ENCODE data around the gene MYCBPAP. TPM values are rescaled to one million over a fixed set of nuclear protein-coding genes. Genes with fewer than 3 reads are reported as not detected.
"Not testable (repeated sequence)": the region's sequence is repeated elsewhere in the genome, so short reads cannot be mapped to it uniquely, and the experiment has no call there.

MYCBPAP gene
- total and polyA plus RNA-seq, 3 donors from 2014 or later, result 75.9 to 315 (median 91.7) TPM

- H3K4me1 ChIP-seq, result peaks cover 31% of the 10 kb centered on the region
- TF ChIP-seq, protein P1, sequence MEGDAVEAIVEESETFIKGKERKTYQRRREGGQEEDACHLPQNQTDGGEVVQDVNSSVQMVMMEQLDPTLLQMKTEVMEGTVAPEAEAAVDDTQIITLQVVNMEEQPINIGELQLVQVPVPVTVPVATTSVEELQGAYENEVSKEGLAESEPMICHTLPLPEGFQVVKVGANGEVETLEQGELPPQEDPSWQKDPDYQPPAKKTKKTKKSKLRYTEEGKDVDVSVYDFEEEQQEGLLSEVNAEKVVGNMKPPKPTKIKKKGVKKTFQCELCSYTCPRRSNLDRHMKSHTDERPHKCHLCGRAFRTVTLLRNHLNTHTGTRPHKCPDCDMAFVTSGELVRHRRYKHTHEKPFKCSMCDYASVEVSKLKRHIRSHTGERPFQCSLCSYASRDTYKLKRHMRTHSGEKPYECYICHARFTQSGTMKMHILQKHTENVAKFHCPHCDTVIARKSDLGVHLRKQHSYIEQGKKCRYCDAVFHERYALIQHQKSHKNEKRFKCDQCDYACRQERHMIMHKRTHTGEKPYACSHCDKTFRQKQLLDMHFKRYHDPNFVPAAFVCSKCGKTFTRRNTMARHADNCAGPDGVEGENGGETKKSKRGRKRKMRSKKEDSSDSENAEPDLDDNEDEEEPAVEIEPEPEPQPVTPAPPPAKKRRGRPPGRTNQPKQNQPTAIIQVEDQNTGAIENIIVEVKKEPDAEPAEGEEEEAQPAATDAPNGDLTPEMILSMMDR (IDR thresholded peaks at IDR 0.05), result no peak
- TF ChIP-seq POLR2A (IDR thresholded peaks at IDR 0.05), result no peak
- no peak overlapping the region for H3K4me3 ChIP-seq
- intact Hi-C loops (cut with DNase I; ENCODE audit: low total_unique reads), result loop anchor here (10.0 kb wide), 1 partner anchor 101 kb away; the partner anchor contains the start of genes EME1 and MRPL27
- no peaks in the 10 kb centered on the region for H3K27me3 ChIP-seq
- WGBS, 2 donors, result 73 to 91% methylated on average over 4 of the region's 4 CpGs
- no peaks in the 10 kb centered on the region for H3K36me3 ChIP-seq (ENCODE audit: low read depth, missing control alignments)
- H3K27ac ChIP-seq, result no peak overlapping the region
- DNase-seq, result no peak
- H3K9me3 ChIP-seq, result no peaks in the 10 kb centered on the region
Measured at GRCh38 chr17:50475362-50475761, 32.9 kb upstream of the MYCBPAP start.

DNA sequence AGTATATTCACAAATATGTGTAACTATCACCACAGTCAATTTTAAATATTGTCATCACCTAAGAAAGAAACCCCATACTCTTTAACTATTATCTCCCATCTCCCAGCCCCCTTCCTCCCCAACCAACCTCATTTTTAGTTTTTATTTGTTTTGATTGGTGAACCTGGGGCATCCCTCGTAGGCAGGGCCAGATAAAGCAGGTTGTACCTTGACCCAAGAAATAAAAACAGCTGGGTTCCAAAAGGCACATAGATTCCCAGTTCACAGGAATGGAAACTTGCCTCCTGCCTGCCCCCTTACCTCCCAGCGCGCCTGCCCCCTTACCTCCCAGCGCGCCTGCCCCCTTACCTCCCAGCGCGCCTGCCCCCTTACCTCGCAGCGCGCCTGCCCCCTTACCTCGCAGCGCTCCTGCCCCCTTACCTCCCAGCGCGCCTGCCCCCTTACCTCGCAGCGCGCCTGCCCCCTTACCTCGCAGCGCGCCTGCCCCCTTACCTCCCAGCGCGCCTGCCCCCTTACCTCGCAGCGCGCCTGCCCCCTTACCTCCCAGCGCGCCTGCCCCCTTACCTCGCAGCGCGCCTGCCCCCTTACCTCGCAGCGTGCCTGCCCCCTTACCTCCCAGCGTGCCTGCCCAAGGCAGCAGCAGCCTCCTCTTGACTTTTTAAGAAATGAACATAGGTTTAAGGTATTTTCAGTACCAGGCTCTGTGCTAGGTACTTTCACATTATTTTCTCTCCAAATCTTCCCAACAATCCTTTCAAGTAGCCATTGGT lies 32.3 kb upstream of the MYCBPAP start:
- WGBS, 2 donors, result 35 to 39% methylated on average over 15 to 28 of the region's 33 CpGs
- intact Hi-C loops (cut with DNase I; ENCODE audit: low total_unique reads), result loop anchor here (10.0 kb wide), 1 partner anchor 101 kb away; the partner anchor contains the start of genes EME1 and MRPL27
- DNase-seq; H3K27me3 ChIP-seq; H3K36me3 ChIP-seq (ENCODE audit: low read depth, missing control alignments); H3K9me3 ChIP-seq; H3K4me3 ChIP-seq; H3K27ac ChIP-seq: not testable (repeated sequence)
- H3K4me1 ChIP-seq, result peaks cover 25% of the 10 kb centered on the region

GRCh38 chr17:50476545-50477315 lies 31.5 kb upstream of the MYCBPAP start:
- intact Hi-C loops (cut with DNase I; ENCODE audit: low total_unique reads), result loop anchor here (10.0 kb wide), 1 partner anchor 102 kb away; the partner anchor contains the start of genes EME1 and MRPL27
- no peak for DNase-seq
- no peak overlapping the region for H3K4me3 ChIP-seq
- TF ChIP-seq, protein P1 (IDR thresholded peaks at IDR 0.05), result no peak
- TF ChIP-seq POLR2A (IDR thresholded peaks at IDR 0.05), result no peak
- 68 to 75% methylated on average over 18 of the region's 18 CpGs for WGBS, 2 donors
- no peaks in the 10 kb centered on the region for H3K27me3 ChIP-seq
- no peaks in the 10 kb centered on the region for H3K36me3 ChIP-seq (ENCODE audit: low read depth, missing control alignments)
- no peaks in the 10 kb centered on the region for H3K9me3 ChIP-seq
- no peak overlapping the region for H3K27ac ChIP-seq
- peaks cover 17% of the 10 kb centered on the region for H3K4me1 ChIP-seq

DNA sequence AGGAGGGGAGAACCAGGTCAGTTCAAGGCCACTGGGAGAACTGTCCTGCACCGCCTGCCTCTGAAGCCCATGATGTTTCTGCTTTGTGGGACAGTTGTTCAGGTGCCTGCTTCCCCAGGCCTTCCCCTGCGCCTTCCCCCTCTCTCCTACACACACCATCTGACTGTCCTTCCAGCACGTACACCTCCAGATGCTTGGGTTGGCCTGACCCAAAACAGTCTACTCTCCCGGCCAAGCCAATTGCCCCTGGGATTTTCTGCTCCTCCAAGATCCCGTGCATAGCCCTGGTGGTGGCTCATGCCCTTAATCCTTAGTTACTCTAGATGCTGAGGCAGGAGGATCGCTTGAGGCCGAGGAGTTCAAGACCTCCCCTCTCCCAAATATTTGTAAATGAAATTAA lies 30.3 kb upstream of the MYCBPAP start:
- WGBS, 2 donors, result 30 to 49% methylated on average over 6 to 7 of the region's 7 CpGs
- H3K4me3 ChIP-seq, result peak overlapping the region; percentile 78 to 79
- no peaks in the 10 kb centered on the region for H3K27me3 ChIP-seq
- DNase-seq, result peak; percentile 48
- H3K36me3 ChIP-seq (ENCODE audit: low read depth, missing control alignments), result no peaks in the 10 kb centered on the region
- H3K4me1 ChIP-seq, result peaks cover 22% of the 10 kb centered on the region
- H3K9me3 ChIP-seq, result no peaks in the 10 kb centered on the region
- TF ChIP-seq, protein P1 (IDR thresholded peaks at IDR 0.05), result peak in 1 of 3 experiments; percentile 12
- no peak for TF ChIP-seq POLR2A (IDR thresholded peaks at IDR 0.05)
- intact Hi-C loops (cut with DNase I; ENCODE audit: low total_unique reads), result loop anchor here (10.0 kb wide), 1 partner anchor 103 kb away; the partner anchor contains the start of genes EME1 and MRPL27
- H3K27ac ChIP-seq, result peak overlapping the region; percentile 85 to 93

Measured in testis (tissue), 3 donors.